Liver (tissue), 3 donors: ENCODE measurements around the gene PHC2.

ENCODE experiments used
- CTCF ChIP-seq: fragments of 150-350 bp; IDR thresholded peaks from 2 replicates; pipeline ENCODE4 v1.5.1; 2017; ENCODE audit warnings: improper control_type of control experiment, low read depth, low read length; ENCODE audit not compliant: missing input control
- EGR1 ChIP-seq, 2 donors: IDR thresholded peaks; 2 replicates each; pipeline ENCODE4 v1.6.1; 2016 to 2018; ENCODE audit warnings: antibody characterized with exemption in 2 of 2, low read depth in 2 of 2
- FOXA1 ChIP-seq: IDR thresholded peaks from 2 replicates; pipeline ENCODE4 v1.6.1; 2016; ENCODE audit warnings: antibody characterized with exemption
- GABPA ChIP-seq, 2 donors: IDR thresholded peaks in 1 of 2; conservative IDR thresholded peaks in 1 of 2; 2 replicates each; pipeline ENCODE4 v1.6.1; 2016; ENCODE audit warnings: antibody characterized with exemption in 2 of 2, mild to moderate bottlenecking in 1 of 2, moderate library complexity in 1 of 2
- HNF4G ChIP-seq: IDR thresholded peaks from 2 replicates; pipeline ENCODE4 v1.6.1; 2016; ENCODE audit warnings: antibody characterized with exemption
- JUND ChIP-seq, 2 donors: IDR thresholded peaks; 2 replicates each; pipeline ENCODE4 v1.6.1; 2016; ENCODE audit warnings: antibody characterized with exemption in 2 of 2
- NR2F2 ChIP-seq: IDR thresholded peaks from 2 replicates; pipeline ENCODE4 v1.6.1; 2016; ENCODE audit warnings: antibody characterized with exemption
- RAD21 ChIP-seq, 2 donors: IDR thresholded peaks; 2 replicates each; pipeline ENCODE4 v1.6.1; 2016; ENCODE audit warnings: antibody characterized with exemption in 2 of 2, mild to moderate bottlenecking in 2 of 2
- RXRA ChIP-seq, 2 donors: IDR thresholded peaks; 2 replicates each; pipeline ENCODE4 v1.6.1; 2017 to 2018; ENCODE audit warnings: antibody characterized with exemption in 2 of 2, mild to moderate bottlenecking in 1 of 2
- SP1 ChIP-seq: IDR thresholded peaks from 2 replicates; pipeline ENCODE4 v1.6.1; 2018; ENCODE audit warnings: antibody characterized with exemption, mild to moderate bottlenecking
- TAF1 ChIP-seq: conservative IDR thresholded peaks from 2 replicates; pipeline ENCODE4 v1.6.1; 2016; ENCODE audit warnings: antibody characterized with exemption, mild to moderate bottlenecking
- YY1 ChIP-seq: IDR thresholded peaks from 2 replicates; pipeline ENCODE4 v1.6.1; 2016; ENCODE audit warnings: antibody characterized with exemption, mild to moderate bottlenecking
- TF ChIP-seq, protein P1 (sequence below): IDR thresholded peaks from 2 replicates; pipeline ENCODE4 v1.6.1; 2016; ENCODE audit warnings: antibody characterized with exemption
- TF ChIP-seq, protein P2 (sequence below): IDR thresholded peaks from 2 replicates; pipeline ENCODE4 v1.6.1; 2016; ENCODE audit warnings: antibody characterized with exemption, mild to moderate bottlenecking
- donor health status: healthy.
- donor health status: healthy.

DNA sequence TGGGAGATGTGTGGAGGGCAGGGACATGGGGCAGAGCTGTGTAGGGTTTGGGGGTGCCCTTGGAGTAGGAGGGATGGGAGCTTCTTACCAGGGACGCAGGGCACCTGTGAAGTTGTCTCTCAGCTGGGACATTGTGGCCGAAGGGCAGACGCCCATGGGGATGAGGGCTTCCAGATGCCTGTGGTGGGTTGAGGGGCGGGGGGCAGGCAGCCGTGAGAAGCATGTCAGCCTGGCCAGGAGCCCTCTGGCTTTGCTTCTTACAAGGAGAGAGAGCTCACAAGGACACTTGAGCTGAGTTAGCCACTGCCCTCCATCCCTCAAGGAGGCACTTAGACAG lies 118.5 kb downstream of the PHC2 start:
- TF ChIP-seq GABPA (IDR thresholded peaks at IDR 0.05 in 1 of 2, conservative IDR thresholded peaks at IDR 0.05 in 1 of 2) (no peak), CTCF (no peak), RAD21 (IDR thresholded peaks at IDR 0.05) (no peak), TAF1 (no peak), JUND (IDR thresholded peaks at IDR 0.05) (no peak), EGR1 (IDR thresholded peaks at IDR 0.05; ENCODE audit: low read depth in 2 of 2) (no peak), YY1 (no peak), SP1 (no peak), FOXA1 (no peak), HNF4G (no peak), RXRA (IDR thresholded peaks at IDR 0.05) (no peak), NR2F2 (no peak)
- TF ChIP-seq, protein P1, sequence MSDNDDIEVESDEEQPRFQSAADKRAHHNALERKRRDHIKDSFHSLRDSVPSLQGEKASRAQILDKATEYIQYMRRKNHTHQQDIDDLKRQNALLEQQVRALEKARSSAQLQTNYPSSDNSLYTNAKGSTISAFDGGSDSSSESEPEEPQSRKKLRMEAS, result no peak
- TF ChIP-seq, protein P2, sequence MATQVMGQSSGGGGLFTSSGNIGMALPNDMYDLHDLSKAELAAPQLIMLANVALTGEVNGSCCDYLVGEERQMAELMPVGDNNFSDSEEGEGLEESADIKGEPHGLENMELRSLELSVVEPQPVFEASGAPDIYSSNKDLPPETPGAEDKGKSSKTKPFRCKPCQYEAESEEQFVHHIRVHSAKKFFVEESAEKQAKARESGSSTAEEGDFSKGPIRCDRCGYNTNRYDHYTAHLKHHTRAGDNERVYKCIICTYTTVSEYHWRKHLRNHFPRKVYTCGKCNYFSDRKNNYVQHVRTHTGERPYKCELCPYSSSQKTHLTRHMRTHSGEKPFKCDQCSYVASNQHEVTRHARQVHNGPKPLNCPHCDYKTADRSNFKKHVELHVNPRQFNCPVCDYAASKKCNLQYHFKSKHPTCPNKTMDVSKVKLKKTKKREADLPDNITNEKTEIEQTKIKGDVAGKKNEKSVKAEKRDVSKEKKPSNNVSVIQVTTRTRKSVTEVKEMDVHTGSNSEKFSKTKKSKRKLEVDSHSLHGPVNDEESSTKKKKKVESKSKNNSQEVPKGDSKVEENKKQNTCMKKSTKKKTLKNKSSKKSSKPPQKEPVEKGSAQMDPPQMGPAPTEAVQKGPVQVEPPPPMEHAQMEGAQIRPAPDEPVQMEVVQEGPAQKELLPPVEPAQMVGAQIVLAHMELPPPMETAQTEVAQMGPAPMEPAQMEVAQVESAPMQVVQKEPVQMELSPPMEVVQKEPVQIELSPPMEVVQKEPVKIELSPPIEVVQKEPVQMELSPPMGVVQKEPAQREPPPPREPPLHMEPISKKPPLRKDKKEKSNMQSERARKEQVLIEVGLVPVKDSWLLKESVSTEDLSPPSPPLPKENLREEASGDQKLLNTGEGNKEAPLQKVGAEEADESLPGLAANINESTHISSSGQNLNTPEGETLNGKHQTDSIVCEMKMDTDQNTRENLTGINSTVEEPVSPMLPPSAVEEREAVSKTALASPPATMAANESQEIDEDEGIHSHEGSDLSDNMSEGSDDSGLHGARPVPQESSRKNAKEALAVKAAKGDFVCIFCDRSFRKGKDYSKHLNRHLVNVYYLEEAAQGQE, result no peak
